Endothelial cell of umbilical vein (primary cell): ENCODE data around the gene C17orf67. TPM values are rescaled to one million over a fixed set of nuclear protein-coding genes. Genes with fewer than 3 reads are reported as not detected.

Experiments
- BruUV-seq: library from RNA; stranded (reverse); fragments of 400-500 nt; replicated peaks from 2 replicates; lab custom pipeline; 2021; lab: Mats Ljungman, UMichigan
- CTCF ChIA-PET: fragments of 300-600, 350-600 bp; sonication (Branson Sonifier 250); formaldehyde crosslinking; loops from one replicate; lab custom pipeline; 2021; ENCODE audit warnings: antibody characterized with exemption, inconsistent platforms; lab: Charles Lee
- POLR2A ChIA-PET: fragments of 300-600, 350-600 bp; sonication (Branson Sonifier 250); formaldehyde crosslinking; loops from one replicate; lab custom pipeline; 2021; ENCODE audit warnings: antibody characterized with exemption, inconsistent platforms; lab: Charles Lee
- DNase-seq: peaks from one replicate; pipeline ENCODE4 v3.0.0-alpha.2; 2011; ENCODE audit warnings: low read depth, low spot score
- FAIRE-seq: peaks from 2 replicates; lab custom pipeline; 2011; peaks lifted over from hg19 to GRCh38; lab: Jason Lieb, UNC
- H2AFZ ChIP-seq: 2 replicates; pipeline ENCODE4 v1.6.0; 2012; ENCODE audit warnings: low read depth, low read length, control low read depth, inconsistent platforms
- H3K27ac ChIP-seq: 2 replicates; pipeline ENCODE4 v1.5.1; 2011; ENCODE audit warnings: low read depth, mild to moderate bottlenecking, control low read depth, low read length, moderate library complexity; ENCODE audit not compliant: insufficient read depth
- H3K27me3 ChIP-seq, 2 experiments: 2 replicates each; pipeline versions ENCODE4 v1.6.0 to v1.6.1; 2011; ENCODE audit warnings: low read length in 2 of 2, mixed read lengths in 1 of 2; ENCODE audit not compliant: control insufficient read depth in 2 of 2, insufficient read depth in 2 of 2
- H3K36me3 ChIP-seq, 2 experiments: 2 replicates in 1 of 2; 3 replicates in 1 of 2; pipeline ENCODE4 v1.5.1; 2011; ENCODE audit warnings: low read length in 2 of 2, mild to moderate bottlenecking in 1 of 2, moderate library complexity in 1 of 2; ENCODE audit not compliant: control insufficient read depth in 2 of 2, insufficient read depth in 2 of 2; ENCODE audit errors: extremely low read depth in 1 of 2
- H3K4me1 ChIP-seq: 3 replicates; pipeline ENCODE4 v1.5.1; 2011; ENCODE audit warnings: mild to moderate bottlenecking, low read length; ENCODE audit not compliant: control insufficient read depth, insufficient read depth; ENCODE audit errors: extremely low read depth
- H3K4me2 ChIP-seq: 2 replicates; pipeline ENCODE4 v1.6.1; 2011; ENCODE audit warnings: low read length, control low read depth, mixed read lengths; ENCODE audit not compliant: insufficient read depth
- H3K4me3 ChIP-seq, 3 experiments: fragments of 200-600 bp in 1 of 3; sonication (generic), shearing (Covaris generic) in 1 of 3; replicated peaks in 1 of 3; 2 replicates each; pipeline ENCODE4 v1.5.1; 2011 to 2016; ENCODE audit warnings: control low read depth in 3 of 3, low read length in 3 of 3, mild to moderate bottlenecking in 2 of 3, inconsistent platforms in 1 of 3, low read depth in 1 of 3, moderate library complexity in 1 of 3; ENCODE audit not compliant: insufficient read depth in 1 of 3
- H3K79me2 ChIP-seq: 2 replicates; pipeline ENCODE4 v1.6.0; 2012; ENCODE audit warnings: low read length, inconsistent platforms; ENCODE audit not compliant: control insufficient read depth, insufficient read depth
- H3K9ac ChIP-seq: replicated peaks from 2 replicates; pipeline ENCODE3; 2011; ENCODE audit warnings: low read length, control low read depth; ENCODE audit not compliant: insufficient read depth; ENCODE audit errors: extremely low read depth
- H3K9me1 ChIP-seq: replicated peaks from 3 replicates; pipeline ENCODE4 v1.6.0; 2011; ENCODE audit warnings: mild to moderate bottlenecking, low read length; ENCODE audit not compliant: control insufficient read depth, insufficient read depth; ENCODE audit errors: extremely low read depth
- H3K9me3 ChIP-seq: replicated peaks from 2 replicates; pipeline ENCODE4 v1.5.1; 2012; ENCODE audit warnings: low read length, inconsistent platforms; ENCODE audit not compliant: control insufficient read depth, insufficient read depth
- H4K20me1 ChIP-seq: replicated peaks from 2 replicates; pipeline ENCODE3; 2011; ENCODE audit warnings: mild to moderate bottlenecking, low read length; ENCODE audit not compliant: control insufficient read depth, insufficient read depth; ENCODE audit errors: extremely low read depth
- CTCF ChIP-seq, 2 donors: IDR thresholded peaks; 1 replicate in 1 of 2; 2 replicates in 1 of 2; pipeline ENCODE4 v1.5.1; 2011; ENCODE audit warnings: low read length in 2 of 2, mild to moderate bottlenecking in 2 of 2, moderate library complexity in 2 of 2, control low read depth in 1 of 2, inconsistent platforms in 1 of 2, low read depth in 1 of 2; ENCODE audit not compliant: insufficient read depth in 1 of 2; ENCODE audit errors: extremely low read depth in 1 of 2
- EZH2 ChIP-seq: IDR thresholded peaks from 2 replicates; pipeline ENCODE4 v1.6.1; 2012; ENCODE audit warnings: borderline replicate concordance, low read depth, mild to moderate bottlenecking, moderate library complexity, low read length, inconsistent platforms; ENCODE audit not compliant: severe bottlenecking
- FOS ChIP-seq: IDR thresholded peaks from 2 replicates; pipeline ENCODE4 v1.6.1; 2011; ENCODE audit warnings: mild to moderate bottlenecking, low read length, moderate library complexity, borderline replicate concordance; ENCODE audit not compliant: insufficient read depth
- GATA2 ChIP-seq: IDR thresholded peaks from 2 replicates; pipeline ENCODE4 v1.7.0; 2011; ENCODE audit warnings: low read depth, mild to moderate bottlenecking, moderate library complexity, mixed read lengths, low read length; ENCODE audit not compliant: insufficient read length, insufficient read depth
- MYC ChIP-seq: IDR thresholded peaks from one replicate; pipeline ENCODE4 v1.6.1; 2011; ENCODE audit warnings: mild to moderate bottlenecking, low read depth, low read length
- POLR2A ChIP-seq: IDR thresholded peaks from 2 replicates; pipeline ENCODE4 v1.6.1; 2012; ENCODE audit warnings: low read depth, mild to moderate bottlenecking, control low read depth, low read length
- dilution Hi-C: fragments of 300-500 bp; cut with MboI; formaldehyde crosslinking; loops from one replicate; pipeline ENCODE4 v1.15.0; 2019; ENCODE audit warnings: low sequenced_read_pairs; ENCODE audit not compliant: extremely low pct_ligation_motif_present
- intact Hi-C: fragments of 100-400 bp; cut with micrococcal nuclease; formaldehyde crosslinking; loops from one replicate; pipeline ENCODE4 v1.10.0; 2022
- polyA plus RNA-seq, 4 experiments: library from polyadenylated mRNA; depleted of rRNA in 3 of 4; stranded (reverse) in 3 of 4; unstranded in 1 of 4; fragments of >200 nt; gene quantifications; 2 replicates each; pipeline versions ENCODE4 v1.2.1 to v1.2.3, GENCODE V29; 2011 to 2012; ENCODE audit warnings: missing spikeins in 1 of 4
- total RNA-seq: library from RNA; stranded (reverse); gene quantifications from 2 replicates; pipeline ENCODE4 v1.2.3, GENCODE V29; 2021

Gene C17orf67
- total and polyA plus RNA-seq, 2 donors (not counting 3 experiments of a cell fraction or from before 2014, with no cell fraction given) = 1.9 to 5.8 TPM

GRCh38 chr17:56861899-56862298 is 28.2 kb upstream of the C17orf67 start:
- no peak for FAIRE-seq
- Histone ChIP-seq H3K9me3 (no peaks in the 10 kb centered on the region), H3K9me1 (no peaks in the 10 kb centered on the region), H3K9ac (no peak overlapping the region), H4K20me1 (no peaks in the 10 kb centered on the region), H3K4me3 (no peak overlapping the region), H3K36me3 (peaks cover 7% of the 10 kb centered on the region in 2 experiments), H2AFZ (no peak overlapping the region), H3K27me3 (no peaks in the 10 kb centered on the region), H3K4me1 (no peaks in the 10 kb centered on the region), H3K4me2 (no peak overlapping the region), H3K79me2 (no peaks in the 10 kb centered on the region), H3K27ac (no peak overlapping the region)
- POLR2A ChIA-PET = no interaction called here
- CTCF ChIA-PET = interaction anchor here (1.8 kb wide), 1 partner anchor 42 kb away, joined by 5 read pairs; no protein-coding TSS in a partner anchor
- DNase-seq = no peak
- intact Hi-C loops = no loop called here
- BruUV-seq = no TSS peak
- TF ChIP-seq CTCF (IDR thresholded peaks at IDR 0.05; ENCODE audit: extremely low read depth in 1 of 2, insufficient read depth in 1 of 2, low read depth in 1 of 2, low read length in 2 of 2) (no peak), MYC (no peak), FOS (no peak)
- dilution Hi-C loops = no loop called here

GRCh38 chr17:56851008-56851407 is 17.3 kb upstream of the C17orf67 start:
- Histone ChIP-seq H3K4me2 (no peak overlapping the region), H3K9ac (no peak overlapping the region), H3K4me1 (peaks cover 5% of the 10 kb centered on the region), H3K9me3 (no peaks in the 10 kb centered on the region), H3K27ac (no peak overlapping the region), H3K9me1 (no peaks in the 10 kb centered on the region), H3K27me3 (no peaks in the 10 kb centered on the region), H3K79me2 (no peaks in the 10 kb centered on the region), H2AFZ (no peak overlapping the region), H3K36me3 (peaks cover 5 to 11% of the 10 kb centered on the region in 2 experiments), H4K20me1 (no peaks in the 10 kb centered on the region), H3K4me3 (no peak overlapping the region)
- intact Hi-C loops (no loop called here), dilution Hi-C loops (no loop called here)
- FAIRE-seq (no peak), DNase-seq (no peak)
- CTCF ChIA-PET = interaction anchor here (1.0 to 3.0 kb wide), 5 partner anchors 9 to 31 kb away, joined by 4 to 14 read pairs (median 4); partner anchors contain the start of genes C17orf67 and DGKE
- no TSS peak for BruUV-seq
- POLR2A ChIA-PET = no interaction called here
- no peak for TF ChIP-seq EZH2
- TF ChIP-seq POLR2A = no peak
- no peak for TF ChIP-seq GATA2
- TF ChIP-seq FOS = no peak
